ENCODE measurements around the gene GGCT.
"Not testable (repeated sequence)": the region's sequence is repeated elsewhere in the genome, so short reads cannot be mapped to it uniquely, and the experiment has no call there.

The GGCT gene, protein sequence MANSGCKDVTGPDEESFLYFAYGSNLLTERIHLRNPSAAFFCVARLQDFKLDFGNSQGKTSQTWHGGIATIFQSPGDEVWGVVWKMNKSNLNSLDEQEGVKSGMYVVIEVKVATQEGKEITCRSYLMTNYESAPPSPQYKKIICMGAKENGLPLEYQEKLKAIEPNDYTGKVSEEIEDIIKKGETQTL

GRCh38 chr7:30504301-30505173 is at the start of gene GGCT:
Gene GGCT, minus strand, starts transcription at chr7:30504829. Its CDS starts 120 bp downstream, at chr7:30504709.
- DNase-seq (ENCODE audit: low read depth): peak; percentile 100

GRCh38 chr7:30553546-30553945 is 48.9 kb upstream of the GGCT start:
- DNase-seq (ENCODE audit: low read depth): no peak

GRCh38 chr7:30553141-30553540 is 48.5 kb upstream of the GGCT start:
- DNase-seq (ENCODE audit: low read depth): no peak

- DNase-seq (ENCODE audit: low read depth): no peak
Observed at GRCh38 chr7:30552330-30552729, 47.7 kb upstream of the GGCT start.

DNA sequence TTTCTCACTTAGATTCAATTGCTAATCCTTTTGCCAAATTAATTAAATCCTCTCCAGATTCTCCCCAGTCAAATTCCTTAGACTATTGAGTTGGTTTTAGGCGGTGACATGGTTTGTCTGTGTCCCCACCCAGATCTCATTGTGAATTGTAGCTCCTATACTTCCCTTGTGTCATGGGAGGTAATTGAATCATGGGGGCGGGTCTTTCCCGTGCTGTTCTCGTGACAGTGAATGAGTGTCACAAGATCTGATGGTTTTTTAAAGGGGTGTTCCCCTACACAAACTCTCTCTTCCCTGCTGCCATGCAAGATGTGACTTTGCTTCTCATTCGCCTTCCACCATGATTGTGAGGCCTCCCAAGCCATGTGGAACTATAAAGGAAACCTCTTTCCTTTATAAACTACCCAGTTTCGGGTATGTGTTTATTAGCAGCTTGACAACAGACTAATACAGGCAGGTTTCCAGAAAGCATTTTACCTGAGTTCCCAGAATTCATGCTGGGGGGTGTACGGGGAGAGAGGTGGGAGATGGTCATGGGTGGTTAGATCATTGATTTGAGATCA is 45.4 kb upstream of the GGCT start:
- DNase-seq (ENCODE audit: low read depth): peak; percentile 30

GRCh38 chr7:30548845-30549244 is 44.2 kb upstream of the GGCT start:
- DNase-seq (ENCODE audit: low read depth): peak; percentile 82

DNA sequence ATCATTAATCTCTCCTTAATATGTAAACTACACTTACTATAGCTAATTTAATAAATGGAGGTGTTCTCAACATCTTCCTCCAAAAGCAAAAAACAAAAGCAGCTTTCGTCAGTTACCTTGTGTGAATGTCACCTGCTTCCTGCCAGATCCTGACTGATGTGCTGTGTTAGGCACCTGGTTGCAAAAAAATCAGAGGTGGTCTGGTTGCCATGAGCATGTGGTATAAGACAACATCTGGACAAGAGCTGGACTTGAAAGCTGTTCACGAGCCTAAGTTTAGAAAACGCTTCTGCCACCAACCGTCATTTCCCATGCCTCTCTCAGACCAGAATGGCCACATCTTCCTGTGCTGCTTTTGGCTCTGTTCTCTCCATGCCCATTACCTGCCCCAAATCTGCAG is 42.0 kb upstream of the GGCT start:
- DNase-seq (ENCODE audit: low read depth): no peak

GRCh38 chr7:30545791-30546555 is 41.3 kb upstream of the GGCT start:
- no peak for DNase-seq (ENCODE audit: low read depth)

DNA sequence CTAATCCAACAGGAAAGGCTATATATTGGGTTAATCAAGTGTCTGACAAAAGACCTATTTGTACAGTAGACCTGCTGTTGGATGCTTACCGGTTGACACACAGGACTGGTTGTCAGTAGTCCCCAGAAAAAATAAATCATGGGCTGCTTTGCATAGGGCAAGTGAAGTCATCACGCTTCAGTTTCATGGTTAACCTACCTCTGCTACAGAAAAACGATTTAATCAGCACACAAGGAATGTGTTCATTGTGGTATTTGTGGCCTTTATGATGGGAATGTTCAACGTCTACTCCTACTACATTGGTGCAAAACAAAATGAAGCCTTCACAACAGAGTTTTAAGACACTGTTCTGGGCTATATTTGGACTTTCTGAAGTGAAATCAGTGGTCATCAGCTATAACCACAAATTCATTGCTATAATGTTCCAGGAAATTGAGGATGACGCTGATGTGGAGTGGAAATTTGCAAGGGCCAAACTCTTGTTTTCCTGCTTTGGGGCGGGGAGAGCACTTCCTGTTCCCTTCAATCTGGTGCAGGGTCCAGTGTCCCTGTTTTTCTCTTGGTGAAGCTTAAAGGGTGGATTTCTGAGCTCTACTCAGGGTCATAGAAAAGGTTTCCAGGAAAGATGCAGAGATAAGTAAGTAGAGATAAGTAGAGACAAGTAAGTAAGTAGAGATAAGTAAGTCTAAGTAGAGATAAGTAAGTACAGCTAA is 39.3 kb upstream of the GGCT start:
- DNase-seq (ENCODE audit: low read depth): peak; percentile 38

DNA sequence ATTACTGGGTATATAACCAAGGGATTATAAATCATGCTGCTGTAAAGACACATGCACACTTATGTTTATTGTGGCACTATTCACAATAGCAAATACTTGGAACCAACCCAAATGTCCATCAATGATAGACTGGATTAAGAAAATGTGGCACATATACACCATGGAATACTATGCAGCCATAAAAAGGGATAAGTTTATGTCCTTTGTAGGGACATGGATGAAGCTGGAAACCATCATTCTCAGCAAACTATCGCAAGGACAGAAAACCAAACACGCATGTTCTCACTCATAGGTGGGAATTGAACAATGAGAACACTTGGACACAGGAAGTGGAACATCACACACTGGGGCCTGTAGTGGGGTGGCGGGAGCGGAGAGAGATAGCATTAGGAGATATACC is 38.5 kb upstream of the GGCT start:
- not testable (repeated sequence) for DNase-seq (ENCODE audit: low read depth)

DNA sequence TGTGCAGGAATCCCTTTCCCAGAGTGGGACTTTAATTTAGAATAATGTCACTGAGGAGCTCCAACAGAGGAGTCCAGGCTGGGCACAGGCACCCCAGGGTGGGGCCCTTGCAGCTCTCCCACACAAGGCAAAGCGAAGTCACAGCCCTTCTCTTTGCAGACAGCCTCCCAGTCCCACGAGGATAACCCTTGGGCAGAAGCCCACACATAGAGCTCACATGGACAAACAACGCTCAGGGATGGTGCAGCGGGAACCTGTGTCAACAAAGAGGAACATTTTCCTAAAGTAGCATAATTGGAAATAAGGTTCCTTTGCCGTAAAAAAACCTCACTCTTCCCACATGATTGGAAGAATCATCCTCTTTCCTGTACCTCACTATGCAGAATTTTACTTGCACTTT is 29.3 kb upstream of the GGCT start:
- no peak for DNase-seq (ENCODE audit: low read depth)

GRCh38 chr7:30531286-30531685 is 26.7 kb upstream of the GGCT start:
- peak; percentile 57 for DNase-seq (ENCODE audit: low read depth)

GRCh38 chr7:30530373-30530772 is 25.7 kb upstream of the GGCT start:
- no peak for DNase-seq (ENCODE audit: low read depth)

DNA sequence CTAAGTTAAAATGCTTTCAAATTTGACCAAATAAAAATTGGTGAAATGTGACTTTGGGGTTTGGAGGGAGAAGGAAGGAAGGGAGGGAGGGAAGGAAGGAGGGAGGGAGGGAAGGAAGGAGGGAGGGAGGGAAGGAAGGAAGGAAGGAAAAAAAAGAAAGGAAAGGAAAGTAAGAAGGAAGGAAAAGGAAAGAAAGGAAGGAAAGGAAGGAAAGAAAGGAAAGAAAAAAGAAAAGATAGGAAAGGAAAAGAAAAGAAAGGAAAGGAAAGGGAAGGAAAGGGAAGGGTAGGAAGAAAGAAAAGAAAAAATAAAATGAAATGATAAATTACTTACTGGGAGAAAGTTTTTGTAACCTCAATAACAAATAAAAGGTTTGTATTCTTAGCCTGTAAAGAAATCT is 24.1 kb upstream of the GGCT start:
- DNase-seq (ENCODE audit: low read depth): no peak

GRCh38 chr7:30527297-30527696 is 22.7 kb upstream of the GGCT start:
- DNase-seq (ENCODE audit: low read depth): not testable (repeated sequence)

GRCh38 chr7:30526163-30526562 is 21.5 kb upstream of the GGCT start:
- DNase-seq (ENCODE audit: low read depth): peak; percentile 23

DNA sequence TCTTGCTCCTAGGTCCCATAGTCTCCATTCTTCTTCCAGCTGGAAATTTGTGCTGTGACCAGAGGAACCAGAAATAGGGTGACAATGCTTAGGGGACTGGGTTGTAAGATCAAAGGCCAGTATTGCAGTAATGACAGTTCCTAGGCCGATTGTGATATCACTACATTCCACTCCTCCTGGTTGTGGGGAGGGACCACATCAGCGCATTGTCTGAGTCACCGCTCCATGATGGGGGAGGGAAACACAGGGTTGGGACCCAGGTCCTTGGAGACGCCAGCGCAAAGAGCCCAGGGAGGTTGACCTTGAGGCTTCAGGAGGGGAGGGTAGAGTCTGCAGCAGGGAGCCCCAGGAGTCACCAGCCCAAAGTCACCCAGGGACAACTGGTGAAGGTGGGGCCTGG is 20.8 kb upstream of the GGCT start:
- no peak for DNase-seq (ENCODE audit: low read depth)

DNA sequence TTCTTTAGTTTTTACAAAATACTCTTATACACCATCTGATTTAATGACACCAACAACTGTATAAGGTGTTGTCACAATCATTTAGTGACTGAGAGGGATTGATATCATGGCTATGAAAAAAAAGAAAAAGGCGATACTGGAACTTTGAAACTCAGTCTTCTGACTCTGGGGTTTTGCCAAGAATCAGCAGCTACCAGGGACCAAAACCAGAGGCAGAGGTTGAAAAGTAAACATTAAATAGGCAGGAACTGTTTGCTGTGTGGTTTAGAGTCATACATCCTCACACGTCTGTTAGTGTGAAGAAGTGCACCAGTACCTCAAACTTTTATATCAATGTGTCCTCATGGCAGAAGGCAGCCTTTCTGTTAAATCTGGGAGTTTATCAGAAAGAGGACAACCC is 19.9 kb upstream of the GGCT start:
- no peak for DNase-seq (ENCODE audit: low read depth)

GRCh38 chr7:30523466-30523865 is 18.8 kb upstream of the GGCT start:
- DNase-seq (ENCODE audit: low read depth): no peak

DNA sequence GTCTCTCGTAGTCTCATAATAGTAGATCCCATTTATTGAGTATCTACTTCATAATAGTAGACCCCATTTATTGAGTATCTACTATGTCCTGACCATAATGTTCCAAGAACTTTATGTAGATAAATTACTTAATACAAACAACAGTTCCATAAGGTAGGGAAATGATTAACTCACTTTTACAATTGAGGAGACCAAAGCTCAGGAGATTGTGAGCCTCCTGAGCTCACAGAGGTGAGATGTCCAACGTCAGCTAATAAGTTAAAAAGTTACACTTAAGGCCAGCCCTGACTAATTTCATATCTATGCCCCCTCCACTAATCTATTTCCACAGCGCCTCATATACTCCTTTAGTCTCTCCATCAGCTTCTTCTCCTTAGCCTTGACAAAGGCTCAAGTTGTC is 17.5 kb upstream of the GGCT start:
- DNase-seq (ENCODE audit: low read depth): no peak

GRCh38 chr7:30521532-30521931 is 16.9 kb upstream of the GGCT start:
- DNase-seq (ENCODE audit: low read depth): peak; percentile 10

- DNase-seq (ENCODE audit: low read depth): no peak
Observed at GRCh38 chr7:30519122-30519521, 14.5 kb upstream of the GGCT start.

Data from ELR (cell line).